ENCODE results near the gene ZNF516. TPM values are rescaled to one million over a fixed set of nuclear protein-coding genes. Genes with fewer than 3 reads are reported as not detected.

Gene ZNF516
- total and polyA plus RNA-seq, 10 of the 15 experiments (the other 5 are each of a cell fraction or from before 2014, with no cell fraction given) = 2.0 to 32.0 (median 8.3) TPM

- 0 out of 4 replicates have a peak, but pooled peaks of 1 of the 2 experiments have one; percentile 11 for TF ChIP-seq EP300 (IDR thresholded peaks at IDR 0.05; ENCODE audit: borderline replicate concordance in 1 of 2, control insufficient read depth in 1 of 2, low read depth in 2 of 2, low read length in 2 of 2)
- peak; percentile 88 for TF ChIP-seq CBFB (IDR thresholded peaks at IDR 0.05; ENCODE audit: low read depth)
- peak in 1 of 2 experiments; percentile 91; a peak in 1 of 4 replicates for TF ChIP-seq ETV6 (conservative IDR thresholded peaks at IDR 0.05 in 1 of 2, IDR thresholded peaks at IDR 0.05 in 1 of 2; ENCODE audit: borderline replicate concordance in 1 of 2, low read depth in 1 of 2)
- TF ChIP-seq IRF4 (IDR thresholded peaks at IDR 0.05; ENCODE audit: low read depth, low read length) = peak; percentile 78; the same call in 1 of the 2 replicates
- TF ChIP-seq ZNF384 (IDR thresholded peaks at IDR 0.05; ENCODE audit: borderline replicate concordance, low read depth, low read length) = no peak
- TF ChIP-seq BCL11A (IDR thresholded peaks at IDR 0.05; ENCODE audit: low read depth, low read length) = peak; percentile 56; the same call in 1 of the 2 replicates
- 0 out of 2 replicates have a peak, but pooled peaks have one; percentile 48 for TF ChIP-seq ZNF217 (IDR thresholded peaks at IDR 0.05)
- TF ChIP-seq CREB1 (IDR thresholded peaks at IDR 0.05; ENCODE audit: low read depth) = peak; percentile 81
These were observed 120.4 kb downstream of the ZNF516 start (continued) for GRCh38 chr18:76374330-76375281.

GRCh38 chr18:76373297-76373696, 121.7 kb downstream of the ZNF516 start:
- intact Hi-C loops (cut with micrococcal nuclease; ENCODE audit: unreplicated experiment) = no loop called here
- TF ChIP-seq TCF12 (IDR thresholded peaks at IDR 0.05; ENCODE audit: low read depth, low read length) (no peak), ZNF687 (IDR thresholded peaks at IDR 0.05) (no peak), RBBP5 (conservative IDR thresholded peaks at IDR 0.05) (no peak), IRF3 (IDR thresholded peaks at IDR 0.05) (no peak), WRNIP1 (IDR thresholded peaks at IDR 0.05; ENCODE audit: borderline replicate concordance, low read depth, low read length) (no peak), MYC (IDR thresholded peaks at IDR 0.05; ENCODE audit: insufficient read depth, insufficient read length, insufficient replicate concordance, low read length, severe bottlenecking) (no peak), RFX5 (IDR thresholded peaks at IDR 0.05; ENCODE audit: low read depth, low read length) (no peak), SMAD5 (IDR thresholded peaks at IDR 0.05; ENCODE audit: low read depth) (no peak)

More at GRCh38 chr18:76373297-76373696, 121.7 kb downstream of the ZNF516 start:
- DNase-seq (ENCODE audit: low read depth, low spot score) (no peak), FAIRE-seq (no peak), ATAC-seq (no peak)
- ChIA-PET CTCF (interaction anchor here (1.0 to 1.4 kb wide), 2 partner anchors 14 to 25 kb away, joined by 3 read pairs; no protein-coding TSS in a partner anchor), RAD21 (ENCODE audit: unreplicated experiment) (no interaction called here), POLR2A (no interaction called here), SMC1A (ENCODE audit: uncharacterized antibody, unreplicated experiment) (interaction anchor here (1.0 to 1.2 kb wide), 2 partner anchors 9 to 37 kb away, joined by 3 to 6 read pairs; no protein-coding TSS in a partner anchor)
- Histone ChIP-seq H3K4me3 (no peak overlapping the region), H4K20me1 (ENCODE audit: control insufficient read depth, insufficient read depth) (peaks cover 5% of the 10 kb centered on the region; the same call in 1 of the 2 replicates), H3K36me3 (ENCODE audit: control insufficient read depth in 2 of 2, insufficient read depth in 2 of 2, low read length in 1 of 2) (peaks cover 12 to 19% of the 10 kb centered on the region in 2 experiments), H3K27me3 (replicated peaks in 1 of 2; ENCODE audit: control insufficient read depth in 2 of 2, insufficient read depth in 2 of 2, low read length in 1 of 2) (no peaks in the 10 kb centered on the region), H3K79me2 (ENCODE audit: control insufficient read depth, insufficient read depth, low read length) (peaks cover 3% of the 10 kb centered on the region), H2AFZ (ENCODE audit: control insufficient read depth, low read depth, low read length) (no peak overlapping the region), H3K4me2 (ENCODE audit: control insufficient read depth, insufficient read depth) (no peak overlapping the region), H3K9me3 (replicated peaks; ENCODE audit: control insufficient read depth, insufficient read depth, low read length) (no peaks in the 10 kb centered on the region), H3K27ac (ENCODE audit: control insufficient read depth, insufficient read depth) (no peak overlapping the region), H3K4me1 (ENCODE audit: control insufficient read depth, insufficient read depth, low read length) (peaks cover 30% of the 10 kb centered on the region), H3K9ac (ENCODE audit: control insufficient read depth, insufficient read depth, low read length) (no peak overlapping the region)
- in situ Hi-C loops (cut with MboI) = loop anchor here (25.0 kb wide), 1 partner anchor 1736 kb away; no protein-coding TSS in a partner anchor
- BruUV-seq (replicated peaks) = no TSS peak
- 66% methylated on average over 5 of the region's 5 CpGs for WGBS (ENCODE audit: insufficient coverage, insufficient replicate concordance, low lambda C conversion rate, missing lambda C conversion rate)

All from GM12878 (cell line).